ENCODE results near the gene SEMA6D. TPM values are rescaled to one million over a fixed set of nuclear protein-coding genes. Genes with fewer than 3 reads are reported as not detected.

The SEMA6D gene
- total RNA-seq, 1 donor from 2014 or later, result 12.8 TPM

DNA sequence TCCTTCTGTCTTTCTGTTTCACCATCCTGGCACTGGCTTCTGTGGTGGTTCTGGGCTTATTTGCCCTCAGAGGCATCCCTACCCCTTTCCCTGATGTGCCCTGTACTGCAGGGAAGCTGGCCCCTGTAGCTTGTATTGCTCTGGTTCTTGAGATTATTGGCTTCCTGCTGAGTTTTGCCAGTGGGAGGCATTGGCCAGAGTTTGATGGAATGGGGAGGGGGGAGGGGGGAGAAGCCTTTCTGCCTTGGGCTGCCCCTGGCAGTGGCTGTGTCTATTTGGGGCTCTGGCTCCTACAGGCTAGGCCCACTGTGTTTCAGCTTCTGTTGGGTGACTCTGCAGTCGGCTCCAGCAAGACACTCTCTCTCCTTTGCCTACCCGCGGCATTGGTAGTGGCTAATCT, 41.6 kb upstream of the SEMA6D start:
- H3K36me3 Mint-ChIP-seq (ENCODE audit: low read depth, unreplicated experiment), result no peaks in the 10 kb centered on the region
- peaks cover 2% of the 10 kb centered on the region for H3K27me3 Mint-ChIP-seq (ENCODE audit: unreplicated experiment)
- H3K4me1 Mint-ChIP-seq (ENCODE audit: unreplicated experiment), result peaks cover 18% of the 10 kb centered on the region
- DNase-seq (ENCODE audit: low spot score), result no peak
- no peak for TF ChIP-seq CTCF (IDR thresholded peaks at IDR 0.05; ENCODE audit: unreplicated experiment)
- no peaks in the 10 kb centered on the region for H3K9me3 Mint-ChIP-seq (ENCODE audit: unreplicated experiment)
- no peak overlapping the region for H3K4me3 Mint-ChIP-seq (ENCODE audit: unreplicated experiment)
- no peak overlapping the region for H3K27ac Mint-ChIP-seq (ENCODE audit: unreplicated experiment)

DNA sequence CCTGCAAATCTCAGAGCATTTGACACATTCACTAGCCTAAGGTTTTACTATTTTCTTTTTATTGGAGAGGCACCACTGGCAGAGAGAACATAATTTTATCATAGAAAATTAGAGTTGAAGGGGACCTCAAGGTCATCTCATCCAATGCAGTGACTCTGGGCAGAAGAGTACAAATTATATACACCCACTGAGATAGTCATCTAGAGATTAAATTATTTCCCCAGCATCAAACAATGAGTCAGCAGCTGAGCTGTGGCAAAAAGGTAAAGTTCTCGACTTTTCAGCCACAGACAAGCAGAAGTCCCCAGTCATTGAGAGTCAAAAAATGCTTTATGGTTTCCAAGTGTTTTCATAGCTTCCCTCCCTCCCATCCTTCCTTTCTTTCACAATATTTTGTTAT, 39.3 kb upstream of the SEMA6D start:
- Mint-ChIP-seq H3K27me3 (ENCODE audit: unreplicated experiment) (peaks cover 2% of the 10 kb centered on the region), H3K36me3 (ENCODE audit: low read depth, unreplicated experiment) (no peaks in the 10 kb centered on the region)
- DNase-seq (ENCODE audit: low spot score), result no peak

GRCh38 chr15:47682661-47683060, 34.6 kb upstream of the SEMA6D start:
- no peak for DNase-seq (ENCODE audit: low spot score)
- no peaks in the 10 kb centered on the region for H3K9me3 Mint-ChIP-seq (ENCODE audit: unreplicated experiment)
- TF ChIP-seq CTCF (IDR thresholded peaks at IDR 0.05; ENCODE audit: unreplicated experiment), result no peak
- no peaks in the 10 kb centered on the region for H3K4me1 Mint-ChIP-seq (ENCODE audit: unreplicated experiment)
- no peaks in the 10 kb centered on the region for H3K36me3 Mint-ChIP-seq (ENCODE audit: low read depth, unreplicated experiment)
- H3K27me3 Mint-ChIP-seq (ENCODE audit: unreplicated experiment), result no peaks in the 10 kb centered on the region
- H3K4me3 Mint-ChIP-seq (ENCODE audit: unreplicated experiment), result no peak overlapping the region
- no peak overlapping the region for H3K27ac Mint-ChIP-seq (ENCODE audit: unreplicated experiment)

More for the DNA sequence above, 39.3 kb upstream of the SEMA6D start:
- no peaks in the 10 kb centered on the region for H3K9me3 Mint-ChIP-seq (ENCODE audit: unreplicated experiment)
- peaks cover 10% of the 10 kb centered on the region for H3K4me1 Mint-ChIP-seq (ENCODE audit: unreplicated experiment)
- no peak overlapping the region for H3K4me3 Mint-ChIP-seq (ENCODE audit: unreplicated experiment)
- TF ChIP-seq CTCF (IDR thresholded peaks at IDR 0.05; ENCODE audit: unreplicated experiment), result no peak
- no peak overlapping the region for H3K27ac Mint-ChIP-seq (ENCODE audit: unreplicated experiment)

GRCh38 chr15:47685141-47685870, 32.0 kb upstream of the SEMA6D start:
- H3K36me3 Mint-ChIP-seq (ENCODE audit: low read depth, unreplicated experiment), result no peaks in the 10 kb centered on the region
- H3K27me3 Mint-ChIP-seq (ENCODE audit: unreplicated experiment), result no peaks in the 10 kb centered on the region
- no peak for TF ChIP-seq CTCF (IDR thresholded peaks at IDR 0.05; ENCODE audit: unreplicated experiment)
- no peaks in the 10 kb centered on the region for H3K9me3 Mint-ChIP-seq (ENCODE audit: unreplicated experiment)
- no peak overlapping the region for H3K27ac Mint-ChIP-seq (ENCODE audit: unreplicated experiment)
- H3K4me3 Mint-ChIP-seq (ENCODE audit: unreplicated experiment), result no peak overlapping the region
- no peak for DNase-seq (ENCODE audit: low spot score)
- H3K4me1 Mint-ChIP-seq (ENCODE audit: unreplicated experiment), result no peaks in the 10 kb centered on the region

GRCh38 chr15:47688573-47689086, 28.7 kb upstream of the SEMA6D start:
- no peak for DNase-seq (ENCODE audit: low spot score)
- no peaks in the 10 kb centered on the region for H3K36me3 Mint-ChIP-seq (ENCODE audit: low read depth, unreplicated experiment)
- TF ChIP-seq CTCF (IDR thresholded peaks at IDR 0.05; ENCODE audit: unreplicated experiment), result no peak
- H3K27me3 Mint-ChIP-seq (ENCODE audit: unreplicated experiment), result peaks cover 3% of the 10 kb centered on the region
- H3K9me3 Mint-ChIP-seq (ENCODE audit: unreplicated experiment), result no peaks in the 10 kb centered on the region
- no peak overlapping the region for H3K4me3 Mint-ChIP-seq (ENCODE audit: unreplicated experiment)
- no peaks in the 10 kb centered on the region for H3K4me1 Mint-ChIP-seq (ENCODE audit: unreplicated experiment)
- no peak overlapping the region for H3K27ac Mint-ChIP-seq (ENCODE audit: unreplicated experiment)
